HEK293 (cell line): ENCODE measurements around the gene PEPD.

Experiments used
- CTCF ChIA-PET: fragments of 350-600 bp; formaldehyde crosslinking; extraction: SDS; loops from one replicate; lab custom pipeline; 2021; ENCODE audit warnings: antibody characterized with exemption; lab: Yijun Ruan, JAX
- POLR2A ChIA-PET: fragments of 300-600 bp; formaldehyde crosslinking; extraction: SDS; loops from one replicate; lab custom pipeline; 2020; ENCODE audit warnings: antibody characterized with exemption, inconsistent platforms; lab: Yijun Ruan, JAX
- H3K27ac ChIP-seq: fragments of 200-500 bp; sonication (Bioruptor generic); 2 replicates; pipeline ENCODE4 v1.5.1; 2014; ENCODE audit warnings: low read depth, low read length, control low read depth, inconsistent platforms; ENCODE audit errors: extremely low read depth
- H3K36me3 ChIP-seq, 2 experiments: fragments of 200-500 bp in 1 of 2; sonication (Bioruptor generic) in 1 of 2; 1 replicate in 1 of 2; 2 replicates in 1 of 2; pipeline ENCODE4 v1.5.1; 2014 to 2017; ENCODE audit warnings: inconsistent platforms in 2 of 2, low read length in 2 of 2; ENCODE audit not compliant: control insufficient read depth in 2 of 2, insufficient read depth in 1 of 2
- H3K4me1 ChIP-seq: fragments of 200-500 bp; sonication (Bioruptor generic); 2 replicates; pipeline ENCODE4 v1.5.1; 2014; ENCODE audit warnings: mild to moderate bottlenecking, low read length, inconsistent platforms; ENCODE audit not compliant: control insufficient read depth, insufficient read depth
- H3K4me3 ChIP-seq: 2 replicates; pipeline ENCODE4 v1.5.1; 2011; ENCODE audit warnings: low read depth, mild to moderate bottlenecking, control low read depth, low read length, moderate library complexity
- H3K9me3 ChIP-seq: fragments of 200-500 bp; sonication (Bioruptor generic); 2 replicates; pipeline ENCODE4 v1.5.1; 2014; ENCODE audit warnings: low read depth, low read length, inconsistent platforms; ENCODE audit not compliant: control insufficient read depth, insufficient read depth
- EGR2 ChIP-seq: fragments of 450-650 bp; formaldehyde crosslinking; IDR thresholded peaks from 2 replicates; pipeline ENCODE4 v1.5.1; 2016; ENCODE audit warnings: low read depth, missing biosample characterization, missing genetic modification characterization
- FEZF1 ChIP-seq: fragments of 450-650 bp; formaldehyde crosslinking; IDR thresholded peaks from 2 replicates; pipeline ENCODE4 v1.5.1; 2016; ENCODE audit warnings: missing biosample characterization, missing genetic modification characterization
- HOXC10 ChIP-seq: sonication (generic); formaldehyde crosslinking; IDR thresholded peaks from 2 replicates; pipeline ENCODE4 v1.8.1; 2023; ENCODE audit warnings: mild to moderate bottlenecking, missing genetic modification reagents
- REPIN1 ChIP-seq: fragments of 450-650 bp; formaldehyde crosslinking; IDR thresholded peaks from 2 replicates; pipeline ENCODE4 v1.5.1; 2017; ENCODE audit warnings: missing biosample characterization, missing genetic modification characterization, low read depth
- ZBTB11 ChIP-seq: fragments of 450-650 bp; formaldehyde crosslinking; conservative IDR thresholded peaks from 2 replicates; pipeline ENCODE4 v1.5.1; 2016; ENCODE audit warnings: low read depth, missing biosample characterization, missing genetic modification characterization
- ZBTB7A ChIP-seq: fragments of 450-650 bp; formaldehyde crosslinking; IDR thresholded peaks from 2 replicates; pipeline ENCODE4 v1.5.1; 2016; ENCODE audit warnings: low read depth, missing biosample characterization, missing genetic modification characterization
- ZFHX2 ChIP-seq: fragments of 450-650 bp; formaldehyde crosslinking; conservative IDR thresholded peaks from 2 replicates; pipeline ENCODE4 v1.5.1; 2016; ENCODE audit warnings: missing biosample characterization, missing genetic modification characterization
- ZNF292 ChIP-seq: fragments of 450-650 bp; formaldehyde crosslinking; IDR thresholded peaks from 2 replicates; pipeline ENCODE4 v1.5.1; 2016; ENCODE audit warnings: low read depth, missing biosample characterization, missing genetic modification characterization, borderline replicate concordance
- ZNF311 ChIP-seq: fragments of 450-650 bp; formaldehyde crosslinking; IDR thresholded peaks from 2 replicates; pipeline ENCODE4 v1.5.1; 2017; ENCODE audit warnings: missing biosample characterization, missing genetic modification characterization, borderline replicate concordance
- ZNF366 ChIP-seq: fragments of 450-650 bp; formaldehyde crosslinking; conservative IDR thresholded peaks from 2 replicates; pipeline ENCODE4 v1.5.1; 2016; ENCODE audit warnings: missing biosample characterization, missing genetic modification characterization
- ZNF677 ChIP-seq: fragments of 450-650 bp; IDR thresholded peaks from 2 replicates; pipeline ENCODE4 v1.5.0; 2018; ENCODE audit warnings: missing biosample characterization, mild to moderate bottlenecking, missing genetic modification characterization, moderate library complexity
- ZNF776 ChIP-seq: fragments of 450-650 bp; formaldehyde crosslinking; IDR thresholded peaks from 2 replicates; pipeline ENCODE4 v1.5.0; 2017; ENCODE audit warnings: missing biosample characterization, missing genetic modification characterization, borderline replicate concordance
- ZNF777 ChIP-seq: fragments of 450-650 bp; formaldehyde crosslinking; IDR thresholded peaks from 2 replicates; pipeline ENCODE4 v1.5.1; 2017; ENCODE audit warnings: missing biosample characterization, missing genetic modification characterization, borderline replicate concordance
- ZNF792 ChIP-seq: fragments of 450-650 bp; formaldehyde crosslinking; IDR thresholded peaks from 2 replicates; pipeline ENCODE4 v1.5.1; 2016; ENCODE audit warnings: missing biosample characterization, missing genetic modification characterization
- TF ChIP-seq, protein P1 (sequence below): fragments of 450-650 bp; formaldehyde crosslinking; IDR thresholded peaks from 2 replicates; pipeline ENCODE4 v1.5.1; 2016; ENCODE audit warnings: missing biosample characterization, missing genetic modification characterization
- TF ChIP-seq, protein P2 (sequence below): fragments of 450-650 bp; formaldehyde crosslinking; IDR thresholded peaks from 2 replicates; pipeline ENCODE4 v1.5.1; 2016; ENCODE audit warnings: missing biosample characterization, missing genetic modification characterization, borderline replicate concordance
- TF ChIP-seq, protein P3 (sequence below): fragments of 450-650 bp; formaldehyde crosslinking; IDR thresholded peaks from 2 replicates; pipeline ENCODE4 v1.5.0; 2017; ENCODE audit warnings: missing biosample characterization, missing genetic modification characterization, borderline replicate concordance

PEPD gene

DNA sequence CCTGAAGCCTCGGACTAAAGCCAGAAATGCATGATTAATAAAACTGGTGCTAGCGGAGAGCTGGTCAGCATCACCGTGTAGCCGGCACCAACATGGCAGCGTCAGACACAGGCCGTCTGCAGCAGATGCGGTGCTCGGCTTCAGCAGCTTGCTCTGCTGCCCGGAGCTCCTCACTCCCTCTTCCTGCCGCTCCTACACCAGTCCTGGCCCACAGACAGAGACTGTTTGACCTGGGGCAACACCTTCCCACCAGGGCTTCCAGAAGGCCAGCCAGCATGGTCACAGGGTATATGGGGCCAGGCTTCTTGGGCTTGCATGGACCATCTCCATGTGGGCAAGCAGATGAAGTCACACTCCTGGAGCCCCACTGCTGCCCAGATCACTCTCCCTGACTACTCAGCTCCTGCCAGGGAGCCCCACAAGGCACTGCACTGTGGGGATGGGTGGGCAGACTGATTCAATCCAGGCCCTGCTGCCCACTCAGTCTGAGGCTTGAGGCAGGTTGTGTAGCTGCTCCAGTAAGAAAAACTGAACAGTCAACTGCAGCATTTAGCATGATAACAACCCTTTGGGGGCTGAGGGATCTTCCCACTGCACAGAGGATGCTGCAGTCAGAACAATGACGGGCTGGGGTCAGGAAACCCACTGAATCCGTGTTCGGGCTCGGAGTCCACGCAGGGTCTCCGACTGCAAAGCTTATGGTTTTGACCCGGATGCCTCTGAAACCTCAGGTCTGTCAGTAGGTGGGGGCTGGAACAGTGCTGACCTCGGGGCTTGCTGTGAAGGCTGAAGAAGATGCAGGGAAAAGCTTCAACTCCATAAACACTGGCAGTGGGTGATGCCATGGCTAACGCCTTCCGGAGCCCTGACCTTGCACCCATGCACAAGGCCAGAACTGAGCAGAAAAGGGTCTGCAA, 102.5 kb downstream of the PEPD start:
- TF ChIP-seq EGR2 (tag by site-specific recombination) (peak; percentile 75), ZNF776 (no peak), REPIN1 (no peak), ZNF366 (tag by site-specific recombination) (no peak), ZNF311 (no peak), ZFHX2 (peak; percentile 77), ZBTB11 (no peak)
- Histone ChIP-seq H3K4me3 (no peak overlapping the region), H3K9me3 (no peaks in the 10 kb centered on the region), H3K36me3 (no peaks in the 10 kb centered on the region; a peak in 1 of 3 replicates), H3K27ac (no peak overlapping the region), H3K4me1 (peaks cover 7% of the 10 kb centered on the region)
- CTCF ChIA-PET, result interaction anchor here (0.6 to 16.3 kb wide), 17 partner anchors 8 to 678 kb away, joined by 3 to 272 read pairs (median 5); partner anchors contain the start of gene PEPD
- POLR2A ChIA-PET, result interaction anchor here (0.8 kb wide), 1 partner anchor 103 kb away, joined by 3 read pairs; the partner anchor contains the start of gene PEPD

DNA sequence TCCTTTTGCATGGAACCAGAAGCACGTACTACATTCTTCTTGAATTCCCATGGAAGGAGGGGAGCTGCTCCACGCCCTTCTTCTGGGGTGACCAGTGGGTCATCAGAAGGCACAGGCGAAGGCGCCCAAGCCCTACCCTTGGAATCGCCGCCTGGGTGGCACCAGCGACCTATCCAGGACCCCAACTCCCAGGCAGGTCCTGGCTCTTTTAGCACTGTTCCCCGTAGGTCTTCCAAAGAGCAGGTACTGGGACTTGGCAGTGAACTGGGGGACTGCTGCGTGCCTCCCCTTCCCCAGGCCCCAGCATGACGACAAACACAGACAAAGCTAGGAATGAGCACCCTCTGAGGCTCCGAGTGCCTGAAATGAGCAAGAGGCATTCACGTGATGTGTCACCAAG, 103.1 kb downstream of the PEPD start:
- H3K9me3 ChIP-seq, result no peaks in the 10 kb centered on the region
- H3K36me3 ChIP-seq, result no peaks in the 10 kb centered on the region; a peak in 1 of 3 replicates
- no peak overlapping the region for H3K27ac ChIP-seq
- H3K4me1 ChIP-seq, result peaks cover 7% of the 10 kb centered on the region
- CTCF ChIA-PET, result interaction anchor here (0.6 to 16.3 kb wide), 14 partner anchors 9 to 678 kb away, joined by 3 to 272 read pairs (median 6); partner anchors contain the start of gene PEPD
- POLR2A ChIA-PET, result interaction anchor here (0.8 kb wide), 1 partner anchor 103 kb away, joined by 3 read pairs; the partner anchor contains the start of gene PEPD
- no peak overlapping the region for H3K4me3 ChIP-seq
- TF ChIP-seq ZNF677 (tag by site-specific recombination), result no peak
- no peak for TF ChIP-seq ZBTB7A (tag by site-specific recombination)
- no peak for TF ChIP-seq ZNF777 (tag by site-specific recombination)
- TF ChIP-seq, protein P1, sequence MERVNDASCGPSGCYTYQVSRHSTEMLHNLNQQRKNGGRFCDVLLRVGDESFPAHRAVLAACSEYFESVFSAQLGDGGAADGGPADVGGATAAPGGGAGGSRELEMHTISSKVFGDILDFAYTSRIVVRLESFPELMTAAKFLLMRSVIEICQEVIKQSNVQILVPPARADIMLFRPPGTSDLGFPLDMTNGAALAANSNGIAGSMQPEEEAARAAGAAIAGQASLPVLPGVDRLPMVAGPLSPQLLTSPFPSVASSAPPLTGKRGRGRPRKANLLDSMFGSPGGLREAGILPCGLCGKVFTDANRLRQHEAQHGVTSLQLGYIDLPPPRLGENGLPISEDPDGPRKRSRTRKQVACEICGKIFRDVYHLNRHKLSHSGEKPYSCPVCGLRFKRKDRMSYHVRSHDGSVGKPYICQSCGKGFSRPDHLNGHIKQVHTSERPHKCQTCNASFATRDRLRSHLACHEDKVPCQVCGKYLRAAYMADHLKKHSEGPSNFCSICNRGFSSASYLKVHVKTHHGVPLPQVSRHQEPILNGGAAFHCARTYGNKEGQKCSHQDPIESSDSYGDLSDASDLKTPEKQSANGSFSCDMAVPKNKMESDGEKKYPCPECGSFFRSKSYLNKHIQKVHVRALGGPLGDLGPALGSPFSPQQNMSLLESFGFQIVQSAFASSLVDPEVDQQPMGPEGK (tag by site-specific recombination), result no peak
- TF ChIP-seq, protein P2, sequence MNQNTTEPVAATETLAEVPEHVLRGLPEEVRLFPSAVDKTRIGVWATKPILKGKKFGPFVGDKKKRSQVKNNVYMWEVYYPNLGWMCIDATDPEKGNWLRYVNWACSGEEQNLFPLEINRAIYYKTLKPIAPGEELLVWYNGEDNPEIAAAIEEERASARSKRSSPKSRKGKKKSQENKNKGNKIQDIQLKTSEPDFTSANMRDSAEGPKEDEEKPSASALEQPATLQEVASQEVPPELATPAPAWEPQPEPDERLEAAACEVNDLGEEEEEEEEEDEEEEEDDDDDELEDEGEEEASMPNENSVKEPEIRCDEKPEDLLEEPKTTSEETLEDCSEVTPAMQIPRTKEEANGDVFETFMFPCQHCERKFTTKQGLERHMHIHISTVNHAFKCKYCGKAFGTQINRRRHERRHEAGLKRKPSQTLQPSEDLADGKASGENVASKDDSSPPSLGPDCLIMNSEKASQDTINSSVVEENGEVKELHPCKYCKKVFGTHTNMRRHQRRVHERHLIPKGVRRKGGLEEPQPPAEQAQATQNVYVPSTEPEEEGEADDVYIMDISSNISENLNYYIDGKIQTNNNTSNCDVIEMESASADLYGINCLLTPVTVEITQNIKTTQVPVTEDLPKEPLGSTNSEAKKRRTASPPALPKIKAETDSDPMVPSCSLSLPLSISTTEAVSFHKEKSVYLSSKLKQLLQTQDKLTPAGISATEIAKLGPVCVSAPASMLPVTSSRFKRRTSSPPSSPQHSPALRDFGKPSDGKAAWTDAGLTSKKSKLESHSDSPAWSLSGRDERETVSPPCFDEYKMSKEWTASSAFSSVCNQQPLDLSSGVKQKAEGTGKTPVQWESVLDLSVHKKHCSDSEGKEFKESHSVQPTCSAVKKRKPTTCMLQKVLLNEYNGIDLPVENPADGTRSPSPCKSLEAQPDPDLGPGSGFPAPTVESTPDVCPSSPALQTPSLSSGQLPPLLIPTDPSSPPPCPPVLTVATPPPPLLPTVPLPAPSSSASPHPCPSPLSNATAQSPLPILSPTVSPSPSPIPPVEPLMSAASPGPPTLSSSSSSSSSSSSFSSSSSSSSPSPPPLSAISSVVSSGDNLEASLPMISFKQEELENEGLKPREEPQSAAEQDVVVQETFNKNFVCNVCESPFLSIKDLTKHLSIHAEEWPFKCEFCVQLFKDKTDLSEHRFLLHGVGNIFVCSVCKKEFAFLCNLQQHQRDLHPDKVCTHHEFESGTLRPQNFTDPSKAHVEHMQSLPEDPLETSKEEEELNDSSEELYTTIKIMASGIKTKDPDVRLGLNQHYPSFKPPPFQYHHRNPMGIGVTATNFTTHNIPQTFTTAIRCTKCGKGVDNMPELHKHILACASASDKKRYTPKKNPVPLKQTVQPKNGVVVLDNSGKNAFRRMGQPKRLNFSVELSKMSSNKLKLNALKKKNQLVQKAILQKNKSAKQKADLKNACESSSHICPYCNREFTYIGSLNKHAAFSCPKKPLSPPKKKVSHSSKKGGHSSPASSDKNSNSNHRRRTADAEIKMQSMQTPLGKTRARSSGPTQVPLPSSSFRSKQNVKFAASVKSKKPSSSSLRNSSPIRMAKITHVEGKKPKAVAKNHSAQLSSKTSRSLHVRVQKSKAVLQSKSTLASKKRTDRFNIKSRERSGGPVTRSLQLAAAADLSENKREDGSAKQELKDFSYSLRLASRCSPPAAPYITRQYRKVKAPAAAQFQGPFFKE, result no peak
- TF ChIP-seq FEZF1 (tag by site-specific recombination), result no peak
- no peak for TF ChIP-seq ZNF776
- TF ChIP-seq, protein P3, sequence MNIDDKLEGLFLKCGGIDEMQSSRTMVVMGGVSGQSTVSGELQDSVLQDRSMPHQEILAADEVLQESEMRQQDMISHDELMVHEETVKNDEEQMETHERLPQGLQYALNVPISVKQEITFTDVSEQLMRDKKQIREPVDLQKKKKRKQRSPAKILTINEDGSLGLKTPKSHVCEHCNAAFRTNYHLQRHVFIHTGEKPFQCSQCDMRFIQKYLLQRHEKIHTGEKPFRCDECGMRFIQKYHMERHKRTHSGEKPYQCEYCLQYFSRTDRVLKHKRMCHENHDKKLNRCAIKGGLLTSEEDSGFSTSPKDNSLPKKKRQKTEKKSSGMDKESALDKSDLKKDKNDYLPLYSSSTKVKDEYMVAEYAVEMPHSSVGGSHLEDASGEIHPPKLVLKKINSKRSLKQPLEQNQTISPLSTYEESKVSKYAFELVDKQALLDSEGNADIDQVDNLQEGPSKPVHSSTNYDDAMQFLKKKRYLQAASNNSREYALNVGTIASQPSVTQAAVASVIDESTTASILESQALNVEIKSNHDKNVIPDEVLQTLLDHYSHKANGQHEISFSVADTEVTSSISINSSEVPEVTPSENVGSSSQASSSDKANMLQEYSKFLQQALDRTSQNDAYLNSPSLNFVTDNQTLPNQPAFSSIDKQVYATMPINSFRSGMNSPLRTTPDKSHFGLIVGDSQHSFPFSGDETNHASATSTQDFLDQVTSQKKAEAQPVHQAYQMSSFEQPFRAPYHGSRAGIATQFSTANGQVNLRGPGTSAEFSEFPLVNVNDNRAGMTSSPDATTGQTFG (tag by site-specific recombination), result no peak
- no peak for TF ChIP-seq HOXC10
- TF ChIP-seq ZNF792, result no peak
- no peak for TF ChIP-seq ZNF292 (tag by site-specific recombination)
